ENCODE results near the gene TRAFD1. TPM values are rescaled to one million over a fixed set of nuclear protein-coding genes. Genes with fewer than 3 reads are reported as not detected.

The TRAFD1 gene
- total RNA-seq, 1 donor from 2014 or later = 26.4 TPM

GRCh38 chr12:112198120-112198733 lies 72.9 kb downstream of the TRAFD1 start:
- DNase-seq (ENCODE audit: low read depth in 2 of 2) = peak; percentile 71 to 77

GRCh38 chr12:112199136-112199535 lies 73.8 kb downstream of the TRAFD1 start:
- no peak for DNase-seq (ENCODE audit: low read depth in 2 of 2)

Other genes with a start within 250 kb of the TRAFD1 start
- 2.0 and 3.4 TPM in 2 replicates for gene TMEM116, start 112.4 kb upstream of the TRAFD1 start, total RNA-seq
- gene ERP29, start 112.1 kb upstream of the TRAFD1 start, total RNA-seq = 61.5 and 110 TPM in 2 replicates
- gene NAA25, start 16.8 kb upstream of the TRAFD1 start, total RNA-seq = 10.5 and 12.5 TPM in 2 replicates